NT2/D1 (cell line): ENCODE measurements around the gene MBTPS1.

Source experiments
- SUZ12 ChIP-seq: IDR thresholded peaks from 2 replicates; pipeline ENCODE4 v1.6.1; 2011; ENCODE audit not compliant: insufficient read length, insufficient read depth; ENCODE audit errors: extremely low read depth
- ZNF274 ChIP-seq: IDR thresholded peaks from 2 replicates; pipeline ENCODE4 v1.6.1; 2011; ENCODE audit warnings: mild to moderate bottlenecking, low read depth, low read length

DNA sequence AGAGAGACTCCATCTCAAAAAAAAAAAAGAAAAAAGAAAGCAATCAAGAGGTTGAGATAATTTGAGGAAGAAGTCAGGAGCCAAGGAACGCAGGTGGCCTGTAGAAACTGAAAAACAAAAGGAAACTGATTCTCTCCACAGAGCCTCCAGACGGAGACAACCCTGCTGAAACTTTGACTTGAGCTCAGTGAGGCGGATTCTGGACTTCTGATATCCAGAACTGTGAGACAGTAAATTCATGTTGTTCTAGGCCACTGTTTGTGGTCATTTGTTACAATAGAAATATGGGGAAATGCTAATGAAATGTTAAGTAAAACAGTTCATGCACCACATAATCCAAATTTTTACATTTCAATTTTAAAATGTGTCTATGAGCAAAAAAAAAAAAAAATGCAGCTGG is 5.2 kb downstream of the MBTPS1 start:
- no peak for TF ChIP-seq ZNF274
- no peak for TF ChIP-seq SUZ12
